Upper lobe of right lung (tissue), 1 donor: ENCODE data around the gene CREM. TPM values are rescaled to one million over a fixed set of nuclear protein-coding genes. Genes with fewer than 3 reads are reported as not detected.

Experiments used
- ATAC-seq: fragments of 200-7000 bp; cut with Tn5 transposase; one replicate; pipeline ENCODE4 v1.9.1; 2020; ENCODE audit warnings: mild to moderate bottlenecking, moderate library complexity
- DNase-seq: peaks from one replicate; pipeline ENCODE4 v3.0.0-alpha.2; 2020
- H3K27ac ChIP-seq: fragments of 200-600 bp; one replicate; pipeline ENCODE4 v1.8.0; 2022
- H3K27me3 ChIP-seq: fragments of 200-600 bp; one replicate; pipeline ENCODE4 v1.8.0; 2022; ENCODE audit warnings: mild to moderate bottlenecking
- H3K36me3 ChIP-seq: fragments of 200-600 bp; one replicate; pipeline ENCODE4 v1.8.0; 2022
- H3K4me1 ChIP-seq: fragments of 200-600 bp; one replicate; pipeline ENCODE4 v1.8.0; 2022
- H3K4me3 ChIP-seq: fragments of 200-600 bp; one replicate; pipeline ENCODE4 v1.8.0; 2022; ENCODE audit warnings: mild to moderate bottlenecking
- H3K9me3 ChIP-seq: fragments of 200-600 bp; one replicate; pipeline ENCODE4 v1.8.0; 2022
- CTCF ChIP-seq: fragments of 200-600 bp; IDR thresholded peaks from one replicate; pipeline ENCODE4 v1.8.0; 2022; ENCODE audit warnings: antibody characterized with exemption
- intact Hi-C: fragments of 100-400 bp; cut with DNase I; formaldehyde crosslinking; loops from one replicate; pipeline ENCODE4 v1.11.0; 2022
- total RNA-seq: library from RNA; stranded (reverse); fragmentation: NEBNext Ultra II Directional; extraction: Animal tissue kit (Norgen Biotek cat#: 25700); gene quantifications from one replicate; pipeline ENCODE4 v1.2.1, GENCODE V29; 2021
- donor health status: DM: no; HTN: yes; CAD: no; lungs with severe emphysema.

The CREM gene
- total RNA-seq, 1 donor from 2014 or later = 24.3 TPM

GRCh38 chr10:35140126-35140525, 13.5 kb downstream of the CREM start:
- no peak for DNase-seq
- H3K27me3 ChIP-seq = no peaks in the 10 kb centered on the region
- no peak overlapping the region for H3K4me3 ChIP-seq
- no peak for TF ChIP-seq CTCF
- H3K27ac ChIP-seq = no peak overlapping the region
- no peak for ATAC-seq
- no peaks in the 10 kb centered on the region for H3K9me3 ChIP-seq
- no peaks in the 10 kb centered on the region for H3K36me3 ChIP-seq
- H3K4me1 ChIP-seq = no peaks in the 10 kb centered on the region
- intact Hi-C loops = no loop called here

- Histone ChIP-seq H3K27me3 (no peaks in the 10 kb centered on the region), H3K27ac (no peak overlapping the region), H3K4me1 (no peaks in the 10 kb centered on the region), H3K9me3 (no peaks in the 10 kb centered on the region), H3K36me3 (no peaks in the 10 kb centered on the region), H3K4me3 (no peak overlapping the region)
- DNase-seq (no peak), ATAC-seq (no peak)
- intact Hi-C loops = no loop called here
- no peak for TF ChIP-seq CTCF
Observed at GRCh38 chr10:35140727-35141126, 14.1 kb downstream of the CREM start.

- Histone ChIP-seq H3K9me3 (no peaks in the 10 kb centered on the region), H3K27ac (no peak overlapping the region), H3K4me1 (no peaks in the 10 kb centered on the region), H3K27me3 (no peaks in the 10 kb centered on the region), H3K36me3 (no peaks in the 10 kb centered on the region), H3K4me3 (no peak overlapping the region)
- TF ChIP-seq CTCF = no peak
- intact Hi-C loops = no loop called here
- DNase-seq (no peak), ATAC-seq (no peak)
Observed at GRCh38 chr10:35150308-35150707, 23.7 kb downstream of the CREM start.

GRCh38 chr10:35152992-35153391, 26.3 kb downstream of the CREM start:
- intact Hi-C loops = no loop called here
- Histone ChIP-seq H3K4me1 (no peaks in the 10 kb centered on the region), H3K9me3 (no peaks in the 10 kb centered on the region), H3K4me3 (no peak overlapping the region), H3K27me3 (no peaks in the 10 kb centered on the region), H3K27ac (no peak overlapping the region), H3K36me3 (no peaks in the 10 kb centered on the region)
- no peak for TF ChIP-seq CTCF
- no peak for ATAC-seq
- DNase-seq = no peak

GRCh38 chr10:35153716-35154115, 27.1 kb downstream of the CREM start:
- no peaks in the 10 kb centered on the region for H3K36me3 ChIP-seq
- no peaks in the 10 kb centered on the region for H3K9me3 ChIP-seq
- no peaks in the 10 kb centered on the region for H3K4me1 ChIP-seq
- H3K4me3 ChIP-seq = no peak overlapping the region
- H3K27ac ChIP-seq = no peak overlapping the region
- intact Hi-C loops = no loop called here
- DNase-seq = no peak
- no peak for TF ChIP-seq CTCF
- no peak for ATAC-seq
- H3K27me3 ChIP-seq = no peaks in the 10 kb centered on the region

GRCh38 chr10:35160743-35161142, 34.1 kb downstream of the CREM start:
- no peak for TF ChIP-seq CTCF
- no peaks in the 10 kb centered on the region for H3K36me3 ChIP-seq
- H3K27me3 ChIP-seq = no peaks in the 10 kb centered on the region
- DNase-seq (no peak), ATAC-seq (no peak)
- H3K27ac ChIP-seq = no peak overlapping the region
- no peaks in the 10 kb centered on the region for H3K9me3 ChIP-seq
- intact Hi-C loops = no loop called here
- H3K4me1 ChIP-seq = no peaks in the 10 kb centered on the region
- H3K4me3 ChIP-seq = no peak overlapping the region
